GM19023 (cell line): ENCODE results near the gene DEFB129.
A peak's percentile ranks its signal among the peaks of the same experiment; 100 is the strongest.
"Not testable (repeated sequence)": the region's sequence is repeated elsewhere in the genome, so short reads cannot be mapped to it uniquely, and the experiment has no call there.

Source experiments
- ATAC-seq: cut with Tn5 transposase; IDR thresholded peaks from one replicate; pipeline ENCODE4 v1.9.1; 2021; ENCODE audit warnings: mild to moderate bottlenecking, moderate library complexity; ENCODE audit not compliant: unreplicated experiment

Gene DEFB129

DNA sequence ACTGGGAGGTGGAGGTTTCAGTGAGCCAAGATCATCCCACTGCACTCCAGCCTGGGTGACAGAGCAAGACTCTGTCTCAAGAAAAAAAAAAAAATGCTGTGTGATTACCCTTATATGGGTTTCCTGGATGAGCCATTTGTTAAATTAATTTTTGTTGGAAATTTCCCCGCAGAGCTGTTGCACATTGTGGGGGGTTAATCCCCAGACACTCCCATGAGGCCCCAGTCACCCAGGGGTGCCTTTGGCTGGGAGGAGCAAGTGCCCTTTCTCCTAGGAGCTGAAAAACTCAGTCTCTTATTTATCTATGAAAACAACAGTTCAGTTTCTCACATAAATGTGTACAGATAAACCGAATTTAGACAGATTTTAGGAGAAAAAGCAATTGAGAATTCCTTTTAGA lies 25.7 kb downstream of the DEFB129 start:
- ATAC-seq, result no peak

DNA sequence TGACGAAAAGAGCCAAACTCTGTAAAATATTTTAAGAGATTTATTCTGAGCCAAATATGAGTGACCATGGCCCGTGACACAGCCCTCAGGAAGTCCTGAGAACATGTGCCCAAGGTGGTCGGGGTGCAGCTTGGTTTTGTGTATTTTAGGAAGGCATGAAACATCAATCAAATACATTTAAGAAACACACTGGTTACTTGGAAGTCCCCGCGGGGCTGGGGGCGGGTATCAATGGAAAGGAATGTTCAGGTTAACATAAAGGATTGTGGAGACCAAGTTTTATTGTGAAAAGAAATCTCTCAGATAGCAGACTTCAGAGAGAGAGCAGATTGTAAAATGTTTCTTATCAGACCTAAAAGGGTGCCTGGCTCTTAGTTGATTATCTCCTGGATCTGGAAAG lies 26.4 kb downstream of the DEFB129 start:
- not testable (repeated sequence) for ATAC-seq

DNA sequence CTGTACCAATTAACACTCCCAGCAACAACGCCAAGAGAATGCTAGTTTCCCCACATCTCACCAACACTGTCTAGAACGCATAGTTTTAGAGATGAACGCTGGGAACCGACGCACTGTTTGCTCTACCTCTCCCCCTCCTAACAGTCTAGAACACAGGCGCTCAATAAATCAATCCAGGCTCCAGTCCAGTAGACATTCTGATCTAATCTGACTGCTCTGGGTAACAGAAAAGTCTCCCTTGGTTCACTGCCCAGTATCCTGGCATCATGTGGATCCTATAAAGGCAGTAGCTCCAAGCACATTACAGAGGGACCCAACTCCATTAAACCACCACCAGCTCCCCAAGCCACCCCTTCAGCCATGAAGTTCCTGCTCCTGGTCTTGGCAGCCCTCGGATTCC lies 30.4 kb downstream of the DEFB129 start, which contains the start of gene DEFB132:
Gene DEFB132, plus strand, starts transcription at position 306 of the 400 bp plus-strand sequence. Its CDS starts 55 bp downstream, at position 361.
- ATAC-seq, result no peak

DNA sequence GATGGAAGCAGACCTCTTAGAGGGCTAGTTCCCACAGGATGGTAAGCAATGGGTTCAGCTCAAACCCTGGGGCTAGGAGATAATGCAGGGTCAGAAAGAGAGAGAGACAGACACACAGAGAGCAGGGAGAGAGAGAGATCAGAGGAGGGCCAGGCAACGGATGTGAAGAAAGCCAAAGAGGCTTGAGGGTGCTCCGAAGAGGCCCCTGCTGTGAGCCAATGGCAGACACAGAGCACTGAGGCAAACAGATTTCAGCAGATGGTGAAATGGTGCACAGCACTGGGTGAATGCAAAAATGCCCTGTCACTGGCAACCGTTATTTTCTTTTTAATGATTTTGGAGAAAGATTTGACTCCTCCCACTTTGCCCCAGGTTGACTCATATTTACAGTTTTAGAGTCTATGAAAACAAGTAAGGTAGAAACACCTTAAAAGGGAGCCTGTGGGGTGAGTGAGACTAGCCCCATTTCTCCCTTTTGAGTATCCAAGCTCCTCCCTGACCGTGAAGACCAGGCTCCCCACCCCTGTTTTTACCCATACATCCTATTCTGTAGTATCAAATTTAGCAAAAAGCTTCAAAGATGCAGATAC lies 31.3 kb downstream of the DEFB129 start:
- no peak for ATAC-seq

DNA sequence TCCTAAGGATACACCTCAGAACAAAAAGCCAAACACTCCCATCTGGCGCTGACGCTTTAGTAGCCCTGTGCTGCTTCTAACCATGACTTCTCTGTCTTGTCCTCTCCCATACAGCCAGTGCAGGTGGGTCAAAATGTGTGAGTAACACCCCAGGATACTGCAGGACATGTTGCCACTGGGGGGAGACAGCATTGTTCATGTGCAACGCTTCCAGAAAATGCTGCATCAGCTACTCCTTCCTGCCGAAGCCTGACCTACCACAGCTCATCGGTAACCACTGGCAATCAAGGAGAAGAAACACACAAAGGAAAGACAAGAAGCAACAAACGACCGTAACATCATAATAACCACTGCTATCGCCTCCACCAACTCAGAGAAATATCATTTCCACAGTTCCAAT lies 31.9 kb downstream of the DEFB129 start:
- ATAC-seq, result no peak

DNA sequence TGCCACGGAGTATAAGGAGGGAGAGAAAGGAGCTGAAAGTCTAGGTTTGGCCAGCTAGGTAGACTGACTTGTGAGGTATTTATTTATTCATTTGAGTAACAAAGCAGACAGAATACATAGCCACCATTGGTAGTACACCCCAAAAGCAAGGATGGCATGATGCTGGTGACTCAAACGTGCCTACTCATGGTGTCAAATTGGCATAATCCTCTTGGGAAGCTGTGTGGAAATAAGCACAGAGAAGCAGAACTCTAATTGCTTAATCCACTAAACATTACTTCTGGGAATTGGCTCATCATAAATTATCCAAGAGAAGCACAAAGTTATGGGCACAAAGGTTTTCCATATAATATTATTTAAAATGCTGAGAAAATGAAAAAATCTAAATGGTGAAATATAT lies 32.9 kb downstream of the DEFB129 start:
- ATAC-seq, result no peak

DNA sequence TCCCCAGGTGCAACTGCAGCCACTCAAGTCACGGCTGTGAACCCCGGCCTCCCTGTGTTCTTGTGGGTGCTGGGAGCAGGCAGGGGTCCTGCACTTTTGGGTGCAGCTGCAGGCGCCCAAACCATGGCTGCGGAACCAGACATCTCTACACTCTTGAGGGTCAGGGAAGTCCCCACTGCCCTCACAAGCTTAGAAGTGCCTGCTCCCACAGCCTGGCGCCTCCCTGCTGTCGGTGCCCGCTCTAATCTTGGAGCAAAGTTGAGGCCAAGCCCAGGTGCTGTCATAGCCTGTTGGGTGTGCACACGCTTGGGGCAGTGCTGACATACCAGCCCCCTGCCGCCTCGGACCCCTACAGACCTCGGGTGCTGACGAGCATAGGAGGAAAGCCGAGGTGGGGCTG lies 36.6 kb downstream of the DEFB129 start:
- ATAC-seq, result no peak

DNA sequence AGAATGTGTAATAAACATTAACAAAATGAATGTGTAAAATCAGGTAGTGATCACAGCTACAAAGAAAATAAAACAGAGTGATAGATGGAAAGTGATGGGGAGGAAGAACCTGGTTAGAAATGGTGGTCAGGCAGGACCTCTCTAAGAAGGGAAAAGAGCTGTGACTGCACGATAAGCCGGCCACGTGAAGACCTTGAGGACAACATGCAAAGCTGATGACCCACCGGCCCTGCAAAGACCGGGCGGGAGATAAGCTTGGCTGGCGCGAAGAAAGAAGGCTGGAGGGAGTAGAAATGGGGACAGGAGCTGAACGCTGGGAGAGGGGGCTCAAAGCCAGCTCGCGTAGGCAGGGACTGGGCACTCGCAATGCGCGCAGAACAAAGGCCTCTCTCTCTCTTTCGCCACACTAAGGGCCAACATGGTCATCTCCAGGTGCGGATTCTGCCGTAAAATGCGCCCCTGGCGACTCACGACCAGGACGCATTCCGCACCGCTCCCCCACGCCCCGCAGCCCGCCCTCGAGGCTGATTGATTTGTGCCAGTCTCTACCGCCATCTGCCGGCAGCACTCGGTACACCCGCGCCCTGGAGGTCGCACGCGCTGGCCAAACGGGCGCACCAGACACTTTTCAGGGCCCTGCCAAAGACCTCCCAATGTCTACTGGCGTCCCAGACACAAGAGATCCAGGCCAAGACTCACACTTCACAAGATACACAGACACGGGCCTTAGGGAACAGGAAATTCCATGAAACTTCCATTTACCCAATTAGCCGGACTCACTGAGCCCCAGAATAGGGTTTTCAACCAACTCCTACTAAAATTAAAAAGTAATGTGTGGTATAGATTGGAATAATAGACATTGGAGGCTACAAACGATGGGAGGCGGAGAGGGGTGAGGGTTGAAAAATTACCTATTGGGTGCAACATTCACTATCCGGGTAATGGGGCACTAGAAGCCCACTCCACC lies 39.8 kb downstream of the DEFB129 start:
- peak; percentile 81 for ATAC-seq

DNA sequence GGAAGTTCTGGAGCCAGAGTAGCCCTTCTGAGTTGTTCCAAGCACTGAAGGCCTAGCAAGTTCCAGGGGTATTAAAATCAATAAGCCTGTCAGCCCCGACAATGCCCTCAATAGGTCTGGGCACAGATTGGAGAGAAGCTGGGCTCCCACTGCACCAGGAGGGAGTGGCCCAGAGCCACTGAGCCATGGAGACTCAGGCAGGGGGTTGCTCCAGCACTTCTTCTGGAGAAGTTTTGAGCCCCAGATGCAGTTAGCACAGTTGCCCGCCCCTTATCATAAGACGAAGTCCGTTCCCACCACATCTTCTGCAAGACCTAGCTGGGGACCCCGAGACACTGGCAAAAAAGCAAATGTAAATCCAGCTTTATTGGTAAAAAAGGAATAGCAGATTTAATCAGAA lies 43.5 kb downstream of the DEFB129 start:
- ATAC-seq, result no peak

DNA sequence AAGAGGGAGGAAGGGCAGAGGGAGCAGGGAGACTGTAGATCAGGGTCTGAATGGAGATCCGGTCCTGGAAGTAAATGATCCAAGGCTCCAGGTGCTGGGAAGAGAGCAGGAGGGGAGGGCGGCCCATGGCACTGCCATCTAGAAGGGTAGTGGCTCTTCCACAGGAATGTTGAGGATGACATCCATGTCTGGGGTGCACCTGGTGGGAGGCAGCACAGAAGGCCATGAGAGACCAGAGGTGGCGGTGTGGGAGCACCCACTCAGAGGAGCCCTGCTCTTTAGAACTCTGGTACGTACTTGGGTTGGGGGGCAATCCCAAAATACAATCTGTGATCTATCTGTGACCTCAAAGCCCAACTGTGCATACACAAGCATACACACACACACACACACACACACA lies 44.0 kb downstream of the DEFB129 start:
- no peak for ATAC-seq

DNA sequence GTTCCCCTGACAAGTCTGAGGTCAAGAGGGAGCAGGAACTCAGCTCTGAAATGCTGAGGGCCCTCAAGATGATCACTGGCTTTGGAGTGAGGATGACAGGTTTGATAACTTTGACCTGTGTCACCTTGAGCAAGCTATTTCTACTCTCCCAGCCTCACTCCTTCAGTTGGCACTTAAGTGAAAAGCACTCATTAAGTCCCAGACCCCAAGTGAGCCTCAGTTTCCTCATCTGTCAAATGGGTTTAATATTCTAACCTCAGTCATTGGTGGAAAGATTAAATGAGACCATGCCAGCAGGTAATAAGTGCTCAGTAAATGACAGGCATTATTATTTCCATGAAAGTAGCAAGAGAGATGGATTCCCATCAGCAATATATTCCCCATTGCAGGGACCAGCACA lies 44.5 kb downstream of the DEFB129 start:
- ATAC-seq, result no peak

DNA sequence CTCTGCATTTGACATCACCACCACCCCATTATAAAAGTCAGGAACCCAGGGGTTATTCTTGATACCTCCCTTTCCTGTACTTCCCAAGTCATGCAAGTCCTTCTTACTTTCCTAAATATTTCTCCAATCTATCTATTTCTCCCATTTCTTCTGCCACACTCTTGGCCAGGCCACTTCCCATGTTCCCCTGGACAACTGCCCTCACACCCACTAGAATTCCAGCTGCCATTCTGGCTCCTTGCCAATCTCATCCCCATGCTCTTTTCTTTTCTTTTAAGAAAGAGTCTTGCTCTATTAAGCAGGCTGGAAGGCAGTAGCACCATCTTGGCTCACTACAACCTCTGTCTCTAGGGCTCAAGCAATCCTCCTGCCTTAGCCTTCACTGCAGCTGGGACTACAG lies 45.7 kb downstream of the DEFB129 start:
- no peak for ATAC-seq

DNA sequence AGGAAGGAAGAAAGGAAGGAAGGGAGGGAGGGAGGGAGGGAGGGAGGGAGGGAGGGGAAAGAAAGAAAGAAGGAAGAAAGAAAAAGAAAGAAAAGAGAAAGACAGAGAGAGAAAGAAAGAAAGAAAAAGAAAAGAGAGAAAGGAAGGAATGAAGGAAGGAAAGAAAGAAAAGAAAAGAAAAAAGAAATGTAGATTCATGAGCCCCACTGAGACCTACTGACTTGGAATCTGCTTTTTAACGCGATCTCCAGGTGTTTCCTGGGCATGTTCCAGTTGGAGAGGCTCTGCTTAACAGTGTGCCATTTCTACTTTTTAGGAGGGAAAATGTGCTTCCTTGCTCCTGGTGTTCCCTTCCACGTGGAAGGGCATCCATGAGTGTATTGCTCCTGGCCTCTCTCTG lies 46.8 kb downstream of the DEFB129 start:
- ATAC-seq, result no peak

DNA sequence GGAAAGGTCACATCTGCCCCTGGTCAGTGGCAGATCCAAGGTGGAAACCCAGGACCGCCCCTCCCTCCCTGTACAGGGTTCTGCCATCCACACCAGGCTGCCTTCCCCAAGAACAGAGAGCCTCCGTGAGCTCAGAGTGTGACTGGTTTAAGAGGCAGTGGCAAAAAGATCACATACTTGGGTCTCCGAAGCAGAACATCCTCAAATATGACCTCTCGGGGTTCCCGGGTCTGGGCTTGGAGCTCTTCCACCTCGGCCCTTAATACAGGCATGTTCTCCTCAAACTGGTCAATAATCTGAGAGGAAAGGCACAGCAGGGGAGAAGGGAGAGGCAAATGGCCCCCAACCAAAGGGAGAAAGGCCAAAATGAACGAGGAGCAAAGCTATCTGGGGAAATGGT lies 48.7 kb downstream of the DEFB129 start:
- ATAC-seq, result no peak

DNA sequence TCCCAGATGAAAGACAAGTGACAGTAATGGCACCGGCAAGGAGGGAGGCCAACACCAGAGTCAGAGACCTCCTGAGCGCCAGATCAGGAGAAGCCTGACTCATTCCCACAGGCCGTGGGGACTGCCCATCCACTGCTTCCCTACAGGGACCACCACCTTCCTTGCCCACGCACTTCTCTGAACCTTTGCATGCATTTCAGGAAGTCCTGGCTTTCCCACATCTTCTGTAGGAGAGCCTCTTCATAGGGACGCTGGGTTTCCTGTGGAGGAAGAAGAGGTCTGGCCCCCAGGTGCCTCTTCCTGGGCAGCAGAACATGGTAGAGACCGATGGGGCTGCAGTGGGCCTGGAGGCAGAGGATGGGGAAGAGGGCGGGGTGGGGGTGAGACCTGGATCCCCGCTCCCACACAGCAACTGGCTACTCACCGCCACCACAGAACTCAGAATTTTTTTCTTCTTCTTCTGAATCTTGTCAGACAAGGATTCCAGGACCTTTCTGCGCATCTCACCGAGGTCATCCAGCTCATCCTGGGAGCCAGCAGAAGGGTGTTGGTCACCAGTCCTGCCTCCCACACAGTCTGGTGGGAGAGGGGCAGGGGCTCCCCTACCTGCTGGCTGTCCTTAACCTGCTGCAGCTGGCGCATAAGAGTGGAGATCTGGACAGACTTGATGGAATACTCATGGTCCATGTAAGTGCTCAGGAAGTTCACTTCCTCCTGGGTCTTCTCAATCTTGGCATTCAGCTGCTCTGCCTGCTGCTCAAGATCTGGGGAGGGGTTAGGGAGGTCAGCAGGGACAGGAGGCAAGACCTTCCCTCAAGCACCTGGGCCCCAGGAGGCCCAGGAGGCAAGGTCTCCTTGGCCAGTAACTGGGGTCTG lies 49.8 kb downstream of the DEFB129 start:
- no peak for ATAC-seq

DNA sequence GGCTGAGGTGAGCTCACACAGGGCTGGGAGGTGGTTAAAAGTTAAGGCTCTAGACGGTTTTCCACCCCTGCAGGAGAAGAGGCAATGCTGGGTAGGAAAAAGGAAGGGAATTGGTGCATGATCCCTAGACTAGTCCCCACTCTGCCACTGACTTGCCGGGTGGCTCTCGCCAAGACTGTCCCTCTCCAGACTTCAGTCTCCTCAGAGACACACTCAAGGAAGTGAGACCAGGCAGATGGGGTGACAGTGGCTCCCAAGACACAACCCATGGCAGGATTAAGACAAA lies 50.4 kb downstream of the DEFB129 start:
- no peak for ATAC-seq

DNA sequence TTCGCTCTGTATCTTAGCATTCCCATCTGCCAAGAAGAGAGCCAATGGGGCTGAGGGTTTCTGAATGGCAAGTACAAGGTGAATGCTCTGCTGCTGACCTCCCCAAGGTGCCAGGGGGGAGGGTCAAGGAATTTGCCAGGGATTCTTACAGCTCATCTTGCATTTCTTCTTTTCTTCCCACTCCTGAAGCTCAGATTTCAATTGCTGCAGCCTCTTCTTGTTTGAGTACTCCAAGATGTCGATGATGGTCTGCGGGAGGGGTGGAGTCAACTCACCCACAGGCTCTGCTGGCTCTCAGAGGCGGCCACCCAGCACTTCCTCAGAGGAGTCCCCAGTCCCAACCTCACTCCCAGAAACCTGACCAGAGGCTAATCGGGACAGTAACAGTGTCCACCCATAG lies 51.1 kb downstream of the DEFB129 start:
- no peak for ATAC-seq

DNA sequence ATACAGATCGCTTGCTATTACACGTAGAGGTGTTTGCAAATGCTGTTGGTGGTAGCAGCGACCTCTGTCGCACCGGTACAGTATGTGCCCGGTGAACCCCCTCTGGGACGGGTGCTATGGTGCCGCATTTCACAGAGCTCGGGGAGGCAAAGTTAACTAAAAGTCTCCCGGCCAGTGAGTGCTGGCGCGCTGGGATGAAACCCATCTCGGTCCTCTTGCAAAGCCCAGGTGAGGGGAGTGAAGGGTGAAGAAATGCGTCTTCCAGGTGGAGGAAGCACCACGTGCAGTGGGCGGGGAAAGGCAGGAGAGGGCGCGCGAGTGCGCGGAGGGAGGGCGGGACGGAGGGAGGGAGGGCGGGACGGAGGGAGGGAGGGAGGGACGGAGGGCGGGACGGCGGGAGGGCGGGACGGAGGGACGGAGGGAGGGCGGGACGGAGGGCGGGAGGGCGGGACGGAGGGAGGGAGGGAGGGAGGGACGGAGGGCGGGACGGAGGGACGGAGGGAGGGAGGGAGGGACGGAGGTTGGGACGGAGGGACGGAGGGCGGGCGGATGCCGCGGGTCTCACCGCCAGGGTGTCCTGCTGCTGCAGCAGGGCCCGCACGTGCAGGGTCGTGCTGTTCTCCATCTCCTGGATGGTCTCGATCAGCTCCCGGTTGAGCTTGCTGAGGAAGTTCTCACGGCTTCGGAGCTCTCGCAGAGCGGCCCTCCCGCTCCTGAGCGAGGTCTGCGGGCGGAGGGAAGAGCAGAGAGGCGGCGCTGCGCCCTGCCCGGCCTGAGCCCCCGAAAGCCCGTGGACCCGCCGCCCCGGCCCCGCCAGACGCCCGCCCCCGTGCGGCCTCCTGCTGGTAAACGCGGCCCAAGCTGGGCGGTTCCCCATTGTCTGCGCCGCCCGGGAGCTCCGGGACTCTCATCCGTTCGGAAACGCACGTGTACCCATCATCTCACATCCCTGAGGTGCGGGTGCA lies 51.8 kb downstream of the DEFB129 start:
- ATAC-seq, result no peak
